LNCaP clone FGC (cell line): Measurements from ENCODE around the gene NOXA1.

Experiments used
- DNase-seq: peaks from one replicate; pipeline ENCODE4 v3.0.0-alpha.2; 2011; ENCODE audit warnings: low read depth
- H3K4me3 ChIP-seq: 2 replicates; pipeline ENCODE4 v1.5.1; 2011; ENCODE audit warnings: mild to moderate bottlenecking, low read depth, low read length, control low read depth
- TF ChIP-seq, protein P1 (sequence below): IDR thresholded peaks from 2 replicates; pipeline ENCODE4 v1.5.1; 2012; ENCODE audit warnings: mild to moderate bottlenecking; ENCODE audit not compliant: control insufficient read depth, insufficient read depth; ENCODE audit errors: extremely low read depth

NOXA1 gene

GRCh38 chr9:137435980-137436760, 13.0 kb downstream of the NOXA1 start:
- no peak for DNase-seq
- no peak overlapping the region for H3K4me3 ChIP-seq
- TF ChIP-seq, protein P1, sequence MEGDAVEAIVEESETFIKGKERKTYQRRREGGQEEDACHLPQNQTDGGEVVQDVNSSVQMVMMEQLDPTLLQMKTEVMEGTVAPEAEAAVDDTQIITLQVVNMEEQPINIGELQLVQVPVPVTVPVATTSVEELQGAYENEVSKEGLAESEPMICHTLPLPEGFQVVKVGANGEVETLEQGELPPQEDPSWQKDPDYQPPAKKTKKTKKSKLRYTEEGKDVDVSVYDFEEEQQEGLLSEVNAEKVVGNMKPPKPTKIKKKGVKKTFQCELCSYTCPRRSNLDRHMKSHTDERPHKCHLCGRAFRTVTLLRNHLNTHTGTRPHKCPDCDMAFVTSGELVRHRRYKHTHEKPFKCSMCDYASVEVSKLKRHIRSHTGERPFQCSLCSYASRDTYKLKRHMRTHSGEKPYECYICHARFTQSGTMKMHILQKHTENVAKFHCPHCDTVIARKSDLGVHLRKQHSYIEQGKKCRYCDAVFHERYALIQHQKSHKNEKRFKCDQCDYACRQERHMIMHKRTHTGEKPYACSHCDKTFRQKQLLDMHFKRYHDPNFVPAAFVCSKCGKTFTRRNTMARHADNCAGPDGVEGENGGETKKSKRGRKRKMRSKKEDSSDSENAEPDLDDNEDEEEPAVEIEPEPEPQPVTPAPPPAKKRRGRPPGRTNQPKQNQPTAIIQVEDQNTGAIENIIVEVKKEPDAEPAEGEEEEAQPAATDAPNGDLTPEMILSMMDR = no peak

GRCh38 chr9:137436761-137437600, 13.8 kb downstream of the NOXA1 start:
- TF ChIP-seq, protein P1 = no peak
- no peak overlapping the region for H3K4me3 ChIP-seq
- DNase-seq = no peak

- DNase-seq = no peak
- no peak overlapping the region for H3K4me3 ChIP-seq
- TF ChIP-seq, protein P1 = no peak
These were observed 14.7 kb downstream of the NOXA1 start for GRCh38 chr9:137437691-137438590.

DNA sequence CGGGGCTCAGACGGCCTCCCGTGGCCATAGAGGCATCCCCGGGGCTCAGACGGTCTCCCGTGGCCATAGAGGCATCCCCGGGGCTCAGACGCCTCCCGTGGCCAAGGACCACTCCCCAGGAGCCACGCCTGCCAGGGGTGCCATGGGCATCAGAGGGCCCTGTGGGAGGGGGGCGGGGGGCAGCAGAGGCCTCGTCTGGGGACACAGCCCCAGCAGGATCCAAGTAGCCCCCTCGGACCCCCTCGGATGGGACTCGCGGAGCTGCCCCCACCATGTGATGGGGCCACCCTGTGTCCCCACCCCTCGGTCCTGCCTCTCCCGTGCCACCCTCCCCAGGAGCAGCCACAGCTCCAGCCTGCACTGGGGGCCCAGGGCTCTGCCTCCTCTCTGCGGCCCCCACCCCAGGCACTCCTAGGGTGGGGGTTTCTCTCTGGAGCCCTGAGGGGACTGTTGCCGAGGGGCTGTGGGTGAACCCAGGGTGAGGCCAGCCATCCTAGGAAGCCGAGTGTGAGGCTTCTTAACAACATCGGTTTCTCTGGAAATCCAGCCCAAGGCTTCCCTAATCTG, 15.5 kb downstream of the NOXA1 start:
- no peak overlapping the region for H3K4me3 ChIP-seq
- no peak for DNase-seq
- TF ChIP-seq, protein P1 = no peak

- DNase-seq = no peak
- no peak overlapping the region for H3K4me3 ChIP-seq
- TF ChIP-seq, protein P1 = no peak
These were observed 16.0 kb downstream of the NOXA1 start for GRCh38 chr9:137439158-137439714.
